Thyroid gland (tissue), 4 donors: ENCODE data around the gene NAT8L. TPM values are rescaled to one million over a fixed set of nuclear protein-coding genes. Genes with fewer than 3 reads are reported as not detected.

ENCODE experiments used
- DNase-seq, 2 donors: peaks; one replicate each; pipeline ENCODE4 v3.0.0-alpha.2; 2019
- H3K27ac ChIP-seq, 3 donors: fragments of 200-600 bp; sonication (generic); 1 replicate in 2 of 3; 2 replicates in 1 of 3; pipeline ENCODE4 v1.5.1; 2016 to 2019; ENCODE audit warnings: mild to moderate bottlenecking in 1 of 3, moderate library complexity in 1 of 3
- H3K27me3 ChIP-seq: fragments of 200-600 bp; sonication (generic); one replicate; pipeline ENCODE4 v1.5.1; 2019
- H3K36me3 ChIP-seq, 2 donors: fragments of 200-600 bp; sonication (generic); one replicate each; pipeline ENCODE4 v1.5.1; 2016 to 2019
- H3K4me1 ChIP-seq, 2 donors: fragments of 200-600 bp; sonication (generic); one replicate each; pipeline ENCODE4 v1.5.1; 2017 to 2019
- H3K4me3 ChIP-seq, 3 donors: fragments of 200-600 bp; sonication (generic); replicated peaks in 1 of 3; 1 replicate in 2 of 3; 2 replicates in 1 of 3; pipeline ENCODE4 v1.5.1; 2016; ENCODE audit warnings: mild to moderate bottlenecking in 1 of 3
- H3K9me3 ChIP-seq: fragments of 200-600 bp; sonication (generic); one replicate; pipeline ENCODE4 v1.5.1; 2017
- POLR2A ChIP-seq, 2 donors: fragments of 450-650 bp; IDR thresholded peaks; one replicate each; pipeline ENCODE4 v1.6.1; 2017; ENCODE audit warnings: antibody characterized with exemption in 2 of 2, mild to moderate bottlenecking in 2 of 2, moderate library complexity in 1 of 2
- WGBS, 2 donors: methylation state at CpG; one replicate each; pipeline ENCODE4 v1.1.5; 2017; 5-methylcytosine and 5-hydroxymethylcytosine counted together
- intact Hi-C: fragments of 100-400 bp; cut with DNase I; formaldehyde crosslinking; loops from one replicate; pipeline ENCODE4 v1.15.1; 2023
- total RNA-seq, 4 donors: library from RNA; depleted of rRNA; stranded (reverse); fragments of >200 nt; gene quantifications; one replicate each; pipeline ENCODE4 v1.2.3, GENCODE V29; 2016
- TF ChIP-seq, protein P1 (sequence below), 6 experiments: fragments of 200-600 bp in 3 of 6; fragments of 450-650 bp in 3 of 6; sonication (generic) in 3 of 6; IDR thresholded peaks; one replicate each; pipeline ENCODE4 v1.5.1; 2016 to 2019; ENCODE audit warnings: antibody characterized with exemption in 6 of 6, mild to moderate bottlenecking in 2 of 6, inconsistent platforms in 1 of 6, moderate library complexity in 1 of 6

NAT8L gene
- total RNA-seq, 4 donors from 2014 or later = 1.3 to 1.8 (median 1.5) TPM

DNA sequence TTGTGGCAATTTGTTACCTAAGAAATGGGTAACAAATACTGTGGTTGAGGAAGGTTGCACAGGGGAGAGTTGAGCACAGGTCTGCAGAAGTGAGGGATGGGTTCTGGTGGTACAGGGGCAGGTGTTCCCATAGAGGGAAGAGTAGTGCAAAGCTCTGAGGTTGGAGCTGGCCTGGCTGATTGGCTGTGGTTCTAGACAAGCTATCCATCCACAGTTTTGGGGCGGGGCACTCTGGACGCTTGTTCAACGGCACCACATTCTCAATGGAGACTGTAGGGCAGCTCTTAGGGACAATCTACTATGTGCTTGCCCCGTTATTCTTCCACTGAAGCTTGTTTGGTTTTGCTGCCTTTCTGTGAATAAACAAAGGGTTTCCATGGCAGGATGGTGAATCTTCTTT lies 35.4 kb downstream of the NAT8L start:
- Histone ChIP-seq H3K27me3 (no peaks in the 10 kb centered on the region), H3K36me3 (no peaks in the 10 kb centered on the region), H3K9me3 (no peaks in the 10 kb centered on the region), H3K27ac (no peak overlapping the region), H3K4me1 (no peaks in the 10 kb centered on the region), H3K4me3 (no peak overlapping the region)
- TF ChIP-seq, protein P1, sequence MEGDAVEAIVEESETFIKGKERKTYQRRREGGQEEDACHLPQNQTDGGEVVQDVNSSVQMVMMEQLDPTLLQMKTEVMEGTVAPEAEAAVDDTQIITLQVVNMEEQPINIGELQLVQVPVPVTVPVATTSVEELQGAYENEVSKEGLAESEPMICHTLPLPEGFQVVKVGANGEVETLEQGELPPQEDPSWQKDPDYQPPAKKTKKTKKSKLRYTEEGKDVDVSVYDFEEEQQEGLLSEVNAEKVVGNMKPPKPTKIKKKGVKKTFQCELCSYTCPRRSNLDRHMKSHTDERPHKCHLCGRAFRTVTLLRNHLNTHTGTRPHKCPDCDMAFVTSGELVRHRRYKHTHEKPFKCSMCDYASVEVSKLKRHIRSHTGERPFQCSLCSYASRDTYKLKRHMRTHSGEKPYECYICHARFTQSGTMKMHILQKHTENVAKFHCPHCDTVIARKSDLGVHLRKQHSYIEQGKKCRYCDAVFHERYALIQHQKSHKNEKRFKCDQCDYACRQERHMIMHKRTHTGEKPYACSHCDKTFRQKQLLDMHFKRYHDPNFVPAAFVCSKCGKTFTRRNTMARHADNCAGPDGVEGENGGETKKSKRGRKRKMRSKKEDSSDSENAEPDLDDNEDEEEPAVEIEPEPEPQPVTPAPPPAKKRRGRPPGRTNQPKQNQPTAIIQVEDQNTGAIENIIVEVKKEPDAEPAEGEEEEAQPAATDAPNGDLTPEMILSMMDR (IDR thresholded peaks at IDR 0.05) = no peak
- TF ChIP-seq POLR2A (IDR thresholded peaks at IDR 0.05) = no peak
- 89 to 93% methylated on average over 4 of the region's 4 CpGs for WGBS, 2 donors
- intact Hi-C loops = no loop called here
- no peak for DNase-seq

DNA sequence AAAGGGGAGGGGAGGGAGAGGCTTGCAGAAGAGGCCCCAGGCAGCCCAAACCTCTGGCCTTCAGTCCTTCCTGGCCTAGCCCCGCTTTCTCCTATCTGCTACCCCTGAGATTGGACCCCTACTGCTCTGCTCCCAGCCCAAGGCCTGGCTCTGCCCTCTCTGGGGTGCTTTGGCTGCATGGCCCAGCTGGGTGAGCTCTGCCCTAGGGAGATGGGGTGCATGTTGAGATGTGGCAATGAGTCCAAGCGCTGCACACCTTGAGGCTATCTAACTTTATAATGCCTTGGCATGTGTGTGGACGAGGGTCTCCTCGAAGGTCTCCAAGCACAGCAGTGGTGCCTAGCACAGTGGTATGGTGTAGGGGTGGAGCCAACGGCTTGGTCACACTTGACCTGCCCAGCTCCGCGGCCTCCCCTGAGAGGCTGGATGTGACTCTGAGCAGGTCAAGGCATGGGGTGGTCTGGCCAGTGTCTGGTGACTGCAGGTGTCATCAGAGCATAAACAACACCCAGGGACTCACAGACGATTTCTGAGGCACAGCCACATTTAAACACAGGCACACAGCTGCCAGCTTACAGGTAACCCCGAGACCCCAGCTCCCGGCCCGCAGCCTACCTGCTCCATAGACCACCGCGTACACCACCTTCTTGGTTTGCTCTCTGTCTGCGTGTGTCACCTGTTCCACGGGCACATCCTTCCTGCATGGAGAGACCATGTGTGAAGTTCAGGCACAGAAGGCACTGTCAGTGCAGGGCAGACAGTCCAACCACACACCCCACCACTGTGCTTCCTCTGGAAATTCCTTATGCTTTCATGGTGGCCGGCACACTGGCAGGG lies 36.3 kb downstream of the NAT8L start:
- no peak overlapping the region for H3K4me3 ChIP-seq
- H3K9me3 ChIP-seq = no peaks in the 10 kb centered on the region
- no peaks in the 10 kb centered on the region for H3K27me3 ChIP-seq
- no peaks in the 10 kb centered on the region for H3K36me3 ChIP-seq
- no peak for DNase-seq
- intact Hi-C loops = no loop called here
- H3K4me1 ChIP-seq = no peaks in the 10 kb centered on the region
- TF ChIP-seq, protein P1 (IDR thresholded peaks at IDR 0.05) = no peak
- TF ChIP-seq POLR2A (IDR thresholded peaks at IDR 0.05) = no peak
- no peak overlapping the region for H3K27ac ChIP-seq
- 94% methylated on average over 15 to 16 of the region's 16 CpGs for WGBS, 2 donors

DNA sequence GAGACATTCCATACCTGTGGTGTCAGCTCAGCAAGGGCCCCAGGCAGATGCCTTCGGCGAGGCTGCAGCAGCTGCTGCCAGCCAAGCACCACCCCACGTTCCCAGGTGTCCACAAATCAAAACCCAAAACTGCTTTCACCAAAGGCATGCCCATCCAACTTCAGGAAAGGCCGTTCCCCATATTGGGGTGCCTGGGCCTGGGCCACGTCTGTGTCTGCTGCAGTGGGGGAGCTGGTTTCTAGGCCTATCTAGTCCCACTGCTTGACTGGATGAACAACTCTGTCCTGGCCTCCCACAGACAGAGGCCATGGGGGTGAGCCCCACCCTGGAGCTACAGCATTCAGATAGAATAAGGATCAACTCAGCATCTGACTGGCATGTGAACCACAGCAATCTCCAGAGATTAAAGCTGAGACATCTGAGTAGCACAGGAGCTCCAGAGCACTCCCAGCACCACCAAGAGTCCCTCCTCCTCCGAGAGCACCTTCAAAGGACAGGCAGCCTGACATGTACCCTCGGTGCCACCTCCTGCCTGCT lies 37.0 kb downstream of the NAT8L start:
- no peaks in the 10 kb centered on the region for H3K4me1 ChIP-seq
- no peak overlapping the region for H3K4me3 ChIP-seq
- WGBS, 2 donors = 87 to 92% methylated on average over 5 to 7 of the region's 7 CpGs
- intact Hi-C loops = no loop called here
- no peaks in the 10 kb centered on the region for H3K27me3 ChIP-seq
- no peak overlapping the region for H3K27ac ChIP-seq
- no peak for DNase-seq
- no peaks in the 10 kb centered on the region for H3K9me3 ChIP-seq
- no peaks in the 10 kb centered on the region for H3K36me3 ChIP-seq
- TF ChIP-seq POLR2A (IDR thresholded peaks at IDR 0.05) = no peak
- TF ChIP-seq, protein P1 (IDR thresholded peaks at IDR 0.05) = no peak

DNA sequence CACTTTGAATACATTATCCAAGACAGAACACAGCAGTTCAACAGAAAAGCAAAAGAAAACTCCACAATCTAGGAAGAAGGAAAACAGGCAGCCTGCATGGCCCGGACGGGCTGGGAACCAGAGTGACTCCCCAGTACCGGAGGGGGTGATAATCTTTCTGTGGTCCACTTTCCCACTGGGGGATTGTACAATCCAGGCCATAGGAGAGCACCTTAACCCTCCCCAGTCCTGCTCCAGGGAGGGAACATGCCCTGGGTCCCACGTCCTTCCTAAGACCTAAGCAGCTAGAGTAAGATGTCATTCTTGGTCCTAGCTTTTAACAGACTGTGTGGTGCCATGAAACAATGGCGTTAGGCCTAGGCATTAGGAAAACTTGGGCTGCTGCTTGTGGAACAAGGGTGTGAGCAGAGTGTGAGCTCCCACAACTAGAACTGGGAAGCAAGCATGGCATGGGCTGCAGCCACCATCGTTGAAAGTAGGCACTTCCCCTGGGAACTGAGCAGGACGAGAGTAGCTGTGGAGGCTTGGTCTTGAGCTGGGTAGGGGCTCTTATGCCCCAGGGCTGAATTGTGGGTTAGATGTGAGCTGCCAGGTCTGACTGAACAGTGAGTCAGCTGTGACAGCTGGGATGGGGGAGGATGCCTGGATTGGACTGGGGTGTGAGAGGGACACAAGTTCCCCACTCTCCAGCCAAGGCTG lies 42.4 kb downstream of the NAT8L start:
- Histone ChIP-seq H3K27ac (no peak overlapping the region), H3K9me3 (no peaks in the 10 kb centered on the region), H3K4me3 (no peak overlapping the region), H3K36me3 (no peaks in the 10 kb centered on the region), H3K4me1 (no peaks in the 10 kb centered on the region), H3K27me3 (no peaks in the 10 kb centered on the region)
- TF ChIP-seq, protein P1 (IDR thresholded peaks at IDR 0.05) = no peak
- no peak for TF ChIP-seq POLR2A (IDR thresholded peaks at IDR 0.05)
- WGBS, 2 donors = 86 to 88% methylated on average over 7 of the region's 7 CpGs
- no peak for DNase-seq
- intact Hi-C loops = no loop called here
